ENCODE measurements around the gene MPZL1. TPM values are rescaled to one million over a fixed set of nuclear protein-coding genes. Genes with fewer than 3 reads are reported as not detected.

The MPZL1 gene
- total and polyA plus RNA-seq, 2 of the 8 experiments (the other 6 are each of a cell fraction or from before 2014, with no cell fraction given): 37.8 to 120 TPM

DNA sequence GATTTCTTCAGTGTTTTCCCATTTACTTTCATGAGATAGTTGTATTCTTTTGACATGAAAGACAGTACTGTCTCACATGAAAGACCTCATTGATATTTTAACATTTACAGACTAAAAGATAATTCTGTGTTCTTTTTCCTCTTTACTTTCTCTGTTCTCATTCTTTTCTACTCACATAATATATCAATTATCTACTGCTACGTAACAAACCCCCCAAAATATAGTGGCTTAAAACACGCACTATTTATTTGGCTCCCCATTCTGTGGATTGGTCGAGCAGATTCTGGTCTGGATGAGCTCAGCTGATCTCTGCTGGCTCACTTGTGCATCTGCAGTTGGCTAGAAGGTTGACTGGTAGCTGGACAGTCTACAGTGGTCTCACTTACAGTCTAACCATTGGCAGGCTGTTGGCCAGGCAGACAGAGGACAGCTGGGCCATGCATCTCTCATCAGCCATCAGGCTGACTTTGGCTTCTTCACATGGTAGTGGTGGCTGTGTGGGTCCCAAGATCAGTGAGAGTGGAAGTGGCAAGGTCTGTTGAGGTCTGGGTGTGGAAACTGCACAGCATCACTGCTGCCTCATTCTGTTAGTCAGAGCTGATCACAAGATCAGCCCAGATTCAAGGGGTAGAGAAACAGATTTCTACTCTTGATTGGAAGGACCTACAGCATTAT, 63.2 kb downstream of the MPZL1 start:
- no peak overlapping the region for H2AFZ ChIP-seq (ENCODE audit: low read length)
- no peak overlapping the region for H2AK5ac ChIP-seq (ENCODE audit: low read depth, low read length)
- H4K8ac ChIP-seq (ENCODE audit: extremely low read depth, insufficient read depth, low read length): no peak overlapping the region
- DNase-seq (ENCODE audit: low read depth in 1 of 2, low spot score in 2 of 2): no peak
- no peak overlapping the region for H2BK12ac ChIP-seq (ENCODE audit: low read depth, low read length)
- 82 to 100% methylated on average over 2 to 3 of the region's 3 CpGs for WGBS, 2 experiments (ENCODE audit: extremely low coverage in 1 of 2, insufficient coverage in 1 of 2, insufficient read length in 1 of 2, insufficient replicate concordance in 2 of 2, low coverage in 1 of 2, low lambda C conversion rate in 2 of 2, missing lambda C conversion rate in 1 of 2)
- H3K79me1 ChIP-seq (ENCODE audit: low read depth, low read length): no peaks in the 10 kb centered on the region; the same call in 1 of the 2 replicates
- no peak overlapping the region for H3K9ac ChIP-seq (replicated peaks in 1 of 4; ENCODE audit: extremely low read depth in 1 of 4, low read depth in 3 of 4, low read length in 3 of 4)
- H3K4me2 ChIP-seq (ENCODE audit: insufficient read depth in 1 of 2, low read depth in 2 of 2, low read length in 2 of 2): no peak overlapping the region
- H4K5ac ChIP-seq (ENCODE audit: insufficient read length, low read depth, low read length): no peak overlapping the region
- no peak overlapping the region for H3K4ac ChIP-seq (replicated peaks; ENCODE audit: insufficient read length, low read depth, low read length)
- no peak overlapping the region for H2BK20ac ChIP-seq (ENCODE audit: low read length)
- H3K4me3 ChIP-seq (ENCODE audit: extremely low read depth in 1 of 4, insufficient read depth in 2 of 4, low read depth in 3 of 4, low read length in 4 of 4): no peak overlapping the region
- H3K36me3 ChIP-seq (ENCODE audit: control insufficient read depth in 2 of 4, insufficient read depth in 4 of 4, low read length in 3 of 4): peaks cover 0 to 21% (median 15%) of the 10 kb centered on the region in 4 experiments; a peak in 6 of 8 replicates
- no peaks in the 10 kb centered on the region for H3K27me3 ChIP-seq (replicated peaks in 1 of 4; ENCODE audit: control insufficient read depth in 3 of 4, extremely low read depth in 1 of 4, insufficient read depth in 3 of 4, low read length in 3 of 4)
- H3K56ac ChIP-seq (replicated peaks; ENCODE audit: insufficient read length, low read depth, low read length): no peak overlapping the region
- no peaks in the 10 kb centered on the region for H3K23me2 ChIP-seq (ENCODE audit: low read depth, low read length)
- no peak overlapping the region for H3K18ac ChIP-seq (ENCODE audit: extremely low read depth, low read length)
- H3K79me2 ChIP-seq (ENCODE audit: control insufficient read depth in 1 of 2, insufficient read depth in 2 of 2, low read length in 2 of 2): no peaks in the 10 kb centered on the region
- H2BK5ac ChIP-seq (ENCODE audit: low read depth, low read length): no peak overlapping the region
- no peak overlapping the region for H4K91ac ChIP-seq (replicated peaks; ENCODE audit: insufficient read length, low read length)
- no peak for FAIRE-seq
- H3K9me3 ChIP-seq (ENCODE audit: insufficient read depth in 2 of 2, low read depth in 1 of 2, low read length in 1 of 2): no peaks in the 10 kb centered on the region
- TF ChIP-seq NANOG (IDR thresholded peaks at IDR 0.05; ENCODE audit: insufficient read depth, low read depth, low read length, poor library complexity, severe bottlenecking): no peak
- no peak for TF ChIP-seq TAF1 (IDR thresholded peaks at IDR 0.05; ENCODE audit: low read depth, low read length)
- TF ChIP-seq E2F6 (IDR thresholded peaks at IDR 0.05): no peak
- no peak for TF ChIP-seq CHD1 (IDR thresholded peaks at IDR 0.05; ENCODE audit: low read depth, low read length)
- TF ChIP-seq TCF12 (IDR thresholded peaks at IDR 0.05; ENCODE audit: low read depth, low read length): no peak
- no peak for TF ChIP-seq CREB1 (IDR thresholded peaks at IDR 0.05)
- no peak for TF ChIP-seq POLR2AphosphoS5 (IDR thresholded peaks at IDR 0.05; ENCODE audit: low read depth, low read length)
- TF ChIP-seq KDM1A (IDR thresholded peaks at IDR 0.05; ENCODE audit: borderline replicate concordance, low read length): no peak
- TF ChIP-seq JUN (IDR thresholded peaks at IDR 0.05; ENCODE audit: low read depth, low read length): no peak
- POLR2A ChIA-PET (ENCODE audit: partially characterized antibody): no interaction called here
- H2BK15ac ChIP-seq (ENCODE audit: low read length): no peak overlapping the region
- no peak overlapping the region for H3K14ac ChIP-seq (ENCODE audit: insufficient read length)
- no peak overlapping the region for H3K27ac ChIP-seq (ENCODE audit: low read depth, low read length)
- H3K4me1 ChIP-seq (replicated peaks in 1 of 4; ENCODE audit: control insufficient read depth in 3 of 4, insufficient read depth in 4 of 4, low read length in 3 of 4): no peaks in the 10 kb centered on the region
- no peaks in the 10 kb centered on the region for H4K20me1 ChIP-seq (replicated peaks in 1 of 2; ENCODE audit: control insufficient read depth in 1 of 2, insufficient read depth in 2 of 2, low read length in 2 of 2)
- H2BK120ac ChIP-seq (replicated peaks; ENCODE audit: low read depth, low read length): no peak overlapping the region
- CTCF ChIA-PET (ENCODE audit: partially characterized antibody): interaction anchor here (1.2 kb wide), 1 partner anchor 11 kb away, joined by 4 read pairs; no protein-coding TSS in a partner anchor
- no peak overlapping the region for H3K23ac ChIP-seq (ENCODE audit: insufficient read length)
